ENCODE data around the gene TMED4. TPM values are rescaled to one million over a fixed set of nuclear protein-coding genes. Genes with fewer than 3 reads are reported as not detected.
"Not testable (repeated sequence)": the region's sequence is repeated elsewhere in the genome, so short reads cannot be mapped to it uniquely, and the experiment has no call there.

Gene TMED4
- polyA plus RNA-seq, 3 donors: 45.7 to 76.7 (median 49.0) TPM

DNA sequence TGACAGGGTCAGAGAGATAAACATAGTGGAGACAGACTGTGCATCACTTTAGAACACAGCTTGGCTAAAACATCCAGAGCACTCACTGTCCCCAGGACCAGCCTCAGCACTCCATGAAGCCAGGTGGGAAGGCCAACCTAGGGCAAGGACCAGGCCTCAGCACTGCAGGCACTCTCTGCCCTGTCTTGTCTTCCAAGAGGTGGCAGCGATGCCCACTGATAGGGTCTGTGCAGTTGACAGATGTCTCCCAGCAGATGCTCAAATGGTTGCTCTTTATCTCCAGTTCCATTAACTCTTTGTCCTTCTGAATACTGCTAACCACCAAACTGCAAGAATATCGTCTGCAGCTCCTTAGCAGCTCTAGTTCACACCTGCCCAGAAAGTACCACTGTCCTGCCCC is 17.4 kb downstream of the TMED4 start:
- no peaks in the 10 kb centered on the region for H3K9me3 ChIP-seq (replicated peaks in 1 of 2; ENCODE audit: control insufficient read depth in 1 of 2, insufficient read depth in 1 of 2, low read length in 2 of 2)
- H3K27ac ChIP-seq (ENCODE audit: low read depth in 1 of 2, low read length in 2 of 2): no peak overlapping the region
- Mint-ChIP-seq H3K4me3 (no peak overlapping the region), H3K4me1 (peaks cover 11% of the 10 kb centered on the region), H3K9me3 (peaks cover 0 to 3% (median 0%) of the 10 kb centered on the region in 7 donors), H3K27ac (peak overlapping the region in 2 of 7 donors; percentile 16 to 54), H3K36me3 (peaks cover 50 to 61% of the 10 kb centered on the region in 2 donors), H3K27me3 (ENCODE audit: low read depth in 3 of 3) (peaks cover 1 to 5% (median 2%) of the 10 kb centered on the region in 3 donors)
- H4K20me1 ChIP-seq (ENCODE audit: insufficient read depth, low read length): peaks cover 16% of the 10 kb centered on the region
- no peaks in the 10 kb centered on the region for H3K79me2 ChIP-seq (ENCODE audit: insufficient read depth, low read length)
- H3K4me1 ChIP-seq (ENCODE audit: control insufficient read depth in 1 of 2, insufficient read depth in 2 of 2, low read length in 2 of 2): no peaks in the 10 kb centered on the region
- TF ChIP-seq, protein P1, sequence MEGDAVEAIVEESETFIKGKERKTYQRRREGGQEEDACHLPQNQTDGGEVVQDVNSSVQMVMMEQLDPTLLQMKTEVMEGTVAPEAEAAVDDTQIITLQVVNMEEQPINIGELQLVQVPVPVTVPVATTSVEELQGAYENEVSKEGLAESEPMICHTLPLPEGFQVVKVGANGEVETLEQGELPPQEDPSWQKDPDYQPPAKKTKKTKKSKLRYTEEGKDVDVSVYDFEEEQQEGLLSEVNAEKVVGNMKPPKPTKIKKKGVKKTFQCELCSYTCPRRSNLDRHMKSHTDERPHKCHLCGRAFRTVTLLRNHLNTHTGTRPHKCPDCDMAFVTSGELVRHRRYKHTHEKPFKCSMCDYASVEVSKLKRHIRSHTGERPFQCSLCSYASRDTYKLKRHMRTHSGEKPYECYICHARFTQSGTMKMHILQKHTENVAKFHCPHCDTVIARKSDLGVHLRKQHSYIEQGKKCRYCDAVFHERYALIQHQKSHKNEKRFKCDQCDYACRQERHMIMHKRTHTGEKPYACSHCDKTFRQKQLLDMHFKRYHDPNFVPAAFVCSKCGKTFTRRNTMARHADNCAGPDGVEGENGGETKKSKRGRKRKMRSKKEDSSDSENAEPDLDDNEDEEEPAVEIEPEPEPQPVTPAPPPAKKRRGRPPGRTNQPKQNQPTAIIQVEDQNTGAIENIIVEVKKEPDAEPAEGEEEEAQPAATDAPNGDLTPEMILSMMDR (IDR thresholded peaks at IDR 0.05): no peak
- H3K36me3 ChIP-seq (replicated peaks in 1 of 2; ENCODE audit: control insufficient read depth in 1 of 2, insufficient read depth in 2 of 2, low read length in 2 of 2): peaks cover 49 to 62% of the 10 kb centered on the region in 2 donors
- 100% methylated on average over 1 of the region's 2 CpGs for WGBS (ENCODE audit: insufficient coverage)
- DNase-seq: no peak
- intact Hi-C loops (cut with micrococcal nuclease): no loop called here
- H3K27me3 ChIP-seq (ENCODE audit: control insufficient read depth in 2 of 2, insufficient read depth in 2 of 2, low read length in 2 of 2): no peaks in the 10 kb centered on the region
- no peak overlapping the region for H3K9ac ChIP-seq (ENCODE audit: insufficient read depth, low read length, poor library complexity, severe bottlenecking)
- no peak overlapping the region for H3K4me2 ChIP-seq (replicated peaks; ENCODE audit: extremely low read depth, low read length, poor library complexity, severe bottlenecking)
- H2AFZ ChIP-seq (ENCODE audit: insufficient read depth, low read depth, low read length, poor library complexity, severe bottlenecking): no peak overlapping the region
- H3K4me3 ChIP-seq (replicated peaks in 1 of 3; ENCODE audit: low read depth in 2 of 3, low read length in 3 of 3): no peak overlapping the region

DNA sequence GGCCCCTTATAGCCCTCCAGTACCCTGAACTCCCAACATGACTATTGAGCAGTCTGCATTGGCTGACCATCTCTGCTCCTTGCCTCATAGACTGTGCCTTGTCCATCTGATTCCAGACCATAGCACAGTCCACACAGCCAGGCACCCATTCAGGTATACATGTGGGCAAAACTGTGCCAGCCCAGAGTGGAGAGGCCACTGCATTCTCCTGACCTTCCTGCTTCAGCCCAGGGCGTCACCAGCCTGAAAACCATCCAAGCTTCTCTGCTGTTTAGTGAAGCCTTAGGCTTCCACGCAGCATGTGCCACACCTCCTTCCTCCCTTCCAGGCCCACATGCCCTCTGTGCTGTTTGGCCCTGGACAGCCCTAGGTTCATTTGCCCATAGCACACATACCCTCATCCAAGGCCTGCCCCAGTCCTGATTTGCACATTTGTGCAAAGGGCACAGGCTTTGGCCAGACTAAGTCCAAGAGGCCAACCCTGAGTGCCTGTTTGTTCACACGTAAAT is 18.8 kb downstream of the TMED4 start:
- no peak overlapping the region for H2AFZ ChIP-seq (ENCODE audit: insufficient read depth, low read depth, low read length, poor library complexity, severe bottlenecking)
- peak overlapping the region in 1 of 7 donors; percentile 32 for H3K27ac Mint-ChIP-seq
- peaks cover 35 to 48% of the 10 kb centered on the region in 2 donors for H3K36me3 ChIP-seq (replicated peaks in 1 of 2; ENCODE audit: control insufficient read depth in 1 of 2, insufficient read depth in 2 of 2, low read length in 2 of 2)
- no peak overlapping the region for H3K4me2 ChIP-seq (replicated peaks; ENCODE audit: extremely low read depth, low read length, poor library complexity, severe bottlenecking)
- H3K9me3 Mint-ChIP-seq: peaks cover 0 to under 1% (median 0%) of the 10 kb centered on the region in 7 donors
- no peaks in the 10 kb centered on the region for H3K27me3 ChIP-seq (ENCODE audit: control insufficient read depth in 2 of 2, insufficient read depth in 2 of 2, low read length in 2 of 2)
- no peak overlapping the region for H3K27ac ChIP-seq (ENCODE audit: low read depth in 1 of 2, low read length in 2 of 2)
- peaks cover 37 to 47% of the 10 kb centered on the region in 2 donors for H3K36me3 Mint-ChIP-seq
- H3K9ac ChIP-seq (ENCODE audit: insufficient read depth, low read length, poor library complexity, severe bottlenecking): no peak overlapping the region
- peaks cover 16% of the 10 kb centered on the region for H4K20me1 ChIP-seq (ENCODE audit: insufficient read depth, low read length)
- WGBS (ENCODE audit: insufficient coverage): 97% methylated on average over 3 of the region's 3 CpGs
- no peaks in the 10 kb centered on the region for H3K4me1 ChIP-seq (ENCODE audit: control insufficient read depth in 1 of 2, insufficient read depth in 2 of 2, low read length in 2 of 2)
- no peak overlapping the region for H3K4me3 ChIP-seq (replicated peaks in 1 of 3; ENCODE audit: low read depth in 2 of 3, low read length in 3 of 3)
- peaks cover 11% of the 10 kb centered on the region for H3K4me1 Mint-ChIP-seq
- H3K9me3 ChIP-seq (replicated peaks in 1 of 2; ENCODE audit: control insufficient read depth in 1 of 2, insufficient read depth in 1 of 2, low read length in 2 of 2): no peaks in the 10 kb centered on the region
- no peak overlapping the region for H3K4me3 Mint-ChIP-seq
- TF ChIP-seq, protein P1 (IDR thresholded peaks at IDR 0.05): no peak
- DNase-seq: no peak
- intact Hi-C loops (cut with micrococcal nuclease): no loop called here
- H3K79me2 ChIP-seq (ENCODE audit: insufficient read depth, low read length): no peaks in the 10 kb centered on the region
- H3K27me3 Mint-ChIP-seq (ENCODE audit: low read depth in 3 of 3): peaks cover 1 to 5% (median 4%) of the 10 kb centered on the region in 3 donors

DNA sequence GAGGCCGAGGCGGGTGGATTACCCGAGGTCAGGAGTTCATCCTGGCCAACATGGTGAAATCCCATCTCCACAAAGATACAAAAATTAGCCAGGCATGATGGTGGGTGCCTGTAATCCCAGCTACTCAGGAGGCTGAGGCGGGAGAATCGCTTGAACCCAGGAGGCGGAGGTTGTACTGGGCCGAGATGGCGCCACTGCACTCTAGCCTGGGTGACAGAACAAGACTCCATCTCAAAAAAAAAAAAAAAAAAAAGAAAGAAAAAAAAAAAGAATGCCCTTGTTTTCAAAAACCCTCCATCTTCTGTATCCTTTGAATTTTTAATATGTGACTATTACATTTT is 19.4 kb downstream of the TMED4 start:
- not testable (repeated sequence) for H3K27me3 Mint-ChIP-seq (ENCODE audit: low read depth in 3 of 3)

More for the DNA sequence above, 19.4 kb downstream of the TMED4 start:
- H3K27me3 ChIP-seq (ENCODE audit: control insufficient read depth in 2 of 2, insufficient read depth in 2 of 2, low read length in 2 of 2); H3K4me2 ChIP-seq (replicated peaks; ENCODE audit: extremely low read depth, low read length, poor library complexity, severe bottlenecking); H3K9me3 ChIP-seq (replicated peaks in 1 of 2; ENCODE audit: control insufficient read depth in 1 of 2, insufficient read depth in 1 of 2, low read length in 2 of 2); H3K9me3 Mint-ChIP-seq; H3K4me1 ChIP-seq (ENCODE audit: control insufficient read depth in 1 of 2, insufficient read depth in 2 of 2, low read length in 2 of 2); H2AFZ ChIP-seq (ENCODE audit: insufficient read depth, low read depth, low read length, poor library complexity, severe bottlenecking); DNase-seq; H3K9ac ChIP-seq (ENCODE audit: insufficient read depth, low read length, poor library complexity, severe bottlenecking); H3K27ac Mint-ChIP-seq; H3K4me3 ChIP-seq (replicated peaks in 1 of 3; ENCODE audit: low read depth in 2 of 3, low read length in 3 of 3); H3K27ac ChIP-seq (ENCODE audit: low read depth in 1 of 2, low read length in 2 of 2); H3K79me2 ChIP-seq (ENCODE audit: insufficient read depth, low read length); intact Hi-C loops (cut with micrococcal nuclease); H3K4me3 Mint-ChIP-seq: not testable (repeated sequence)
- Mint-ChIP-seq H3K36me3 (peaks cover 31 to 41% of the 10 kb centered on the region in 2 donors), H3K4me1 (peaks cover 11% of the 10 kb centered on the region)
- WGBS (ENCODE audit: insufficient coverage): no CpG with 5 or more reads among the region's 8 CpGs
- peaks cover 16% of the 10 kb centered on the region for H4K20me1 ChIP-seq (ENCODE audit: insufficient read depth, low read length)
- H3K36me3 ChIP-seq (replicated peaks in 1 of 2; ENCODE audit: control insufficient read depth in 1 of 2, insufficient read depth in 2 of 2, low read length in 2 of 2): peaks cover 29 to 42% of the 10 kb centered on the region in 2 donors

Data from CD14-positive monocyte (primary cell).